GM18867 (cell line): Measurements from ENCODE around the gene MGAT3.

Experiments
- ATAC-seq: cut with Tn5 transposase; IDR thresholded peaks from one replicate; pipeline ENCODE4 v1.9.1; 2021; ENCODE audit warnings: mild to moderate bottlenecking, moderate library complexity; ENCODE audit not compliant: unreplicated experiment

MGAT3 gene

GRCh38 chr22:39469681-39470450, 13.1 kb downstream of the MGAT3 start:
- ATAC-seq: no peak

- ATAC-seq: no peak
Observed at GRCh38 chr22:39470451-39471291, 13.9 kb downstream of the MGAT3 start.

GRCh38 chr22:39471381-39472141, 14.7 kb downstream of the MGAT3 start:
- ATAC-seq: no peak

- no peak for ATAC-seq
Observed at GRCh38 chr22:39472570-39473556, 16.1 kb downstream of the MGAT3 start.

GRCh38 chr22:39473851-39474250, 17.0 kb downstream of the MGAT3 start:
- ATAC-seq: no peak

- no peak for ATAC-seq
Observed at GRCh38 chr22:39474351-39475111, 17.7 kb downstream of the MGAT3 start.

GRCh38 chr22:39475337-39475736, 18.5 kb downstream of the MGAT3 start:
- no peak for ATAC-seq

DNA sequence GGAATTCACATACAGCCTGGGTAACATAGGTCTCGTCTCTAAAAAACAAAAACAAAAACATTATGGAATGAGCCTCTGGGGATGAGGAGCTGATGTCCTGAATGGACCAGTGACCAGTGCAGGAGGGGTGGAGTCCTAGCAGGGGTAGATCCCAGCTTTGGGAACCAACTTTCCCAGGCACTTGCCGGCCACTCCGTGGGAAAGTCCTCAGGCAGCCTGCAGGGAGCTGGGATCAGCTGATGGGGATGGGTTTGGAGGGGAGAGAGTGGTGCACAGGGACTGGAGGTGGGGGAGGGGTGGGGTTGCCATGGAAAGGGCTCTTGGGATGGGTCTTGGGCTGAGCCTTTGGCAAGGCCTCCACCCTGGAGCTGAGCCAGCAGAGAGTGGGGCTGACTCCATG, 19.1 kb downstream of the MGAT3 start:
- ATAC-seq: no peak

DNA sequence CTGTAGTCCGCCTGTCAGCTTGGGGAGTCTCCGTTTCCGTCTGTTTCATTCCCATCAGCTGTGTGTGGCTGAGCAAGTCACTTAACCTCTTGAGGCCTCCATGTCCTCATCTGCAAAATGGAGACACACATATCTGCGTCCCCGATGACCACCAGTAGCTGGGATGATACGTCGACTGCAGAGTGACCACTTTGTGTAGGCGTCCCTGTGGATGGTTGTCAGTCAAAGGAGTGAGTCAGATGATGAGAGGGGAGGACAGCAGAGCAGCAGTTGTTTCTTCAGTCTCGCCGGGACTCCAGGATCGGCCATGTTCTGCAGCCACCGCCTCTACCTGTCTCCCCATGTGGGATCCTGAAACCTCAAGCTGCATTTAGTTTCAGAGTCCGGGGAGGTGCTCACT, 19.9 kb downstream of the MGAT3 start:
- no peak for ATAC-seq

GRCh38 chr22:39477542-39477941, 20.7 kb downstream of the MGAT3 start:
- no peak for ATAC-seq

GRCh38 chr22:39478441-39478850, 21.6 kb downstream of the MGAT3 start:
- ATAC-seq: no peak

DNA sequence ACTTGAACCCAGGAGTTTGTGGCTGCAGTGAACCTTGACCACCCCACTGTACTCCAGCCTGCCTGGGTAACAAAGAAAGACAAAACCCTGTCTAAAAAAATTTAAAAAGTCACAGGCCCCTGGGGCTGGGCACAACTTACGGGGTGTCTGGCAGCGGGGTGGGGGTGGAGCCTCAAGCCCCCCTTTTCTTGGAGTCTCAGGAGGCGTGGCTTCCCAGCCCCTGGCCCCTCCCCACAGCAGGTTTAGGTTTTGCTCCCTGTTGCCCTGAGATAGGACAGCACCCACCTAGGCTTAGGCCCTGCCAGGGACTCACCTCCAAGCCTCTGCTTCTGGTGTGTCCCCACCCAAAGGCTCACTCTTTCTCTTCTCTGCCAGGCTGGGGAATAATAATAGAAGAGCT, 22.4 kb downstream of the MGAT3 start:
- ATAC-seq: no peak

DNA sequence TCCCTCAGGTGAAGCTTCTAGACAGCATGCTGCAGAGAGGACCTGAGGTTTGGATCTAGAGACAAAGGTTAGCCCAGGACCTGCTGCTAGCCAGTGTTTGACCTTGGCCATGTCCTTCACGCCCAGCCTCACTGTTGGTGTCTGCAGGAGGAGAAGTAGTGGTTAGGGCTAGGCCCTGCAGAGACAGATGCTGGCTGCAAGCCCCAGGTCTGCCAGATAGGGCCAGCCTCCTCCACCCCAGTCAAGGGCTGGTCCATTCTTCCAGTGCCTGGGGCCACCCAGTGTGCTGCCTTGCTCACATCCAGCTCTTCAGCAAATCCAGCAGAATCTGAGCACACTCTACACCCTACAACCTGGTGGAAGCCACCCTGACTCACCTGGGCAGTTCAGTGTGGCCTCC, 23.7 kb downstream of the MGAT3 start:
- ATAC-seq: no peak

DNA sequence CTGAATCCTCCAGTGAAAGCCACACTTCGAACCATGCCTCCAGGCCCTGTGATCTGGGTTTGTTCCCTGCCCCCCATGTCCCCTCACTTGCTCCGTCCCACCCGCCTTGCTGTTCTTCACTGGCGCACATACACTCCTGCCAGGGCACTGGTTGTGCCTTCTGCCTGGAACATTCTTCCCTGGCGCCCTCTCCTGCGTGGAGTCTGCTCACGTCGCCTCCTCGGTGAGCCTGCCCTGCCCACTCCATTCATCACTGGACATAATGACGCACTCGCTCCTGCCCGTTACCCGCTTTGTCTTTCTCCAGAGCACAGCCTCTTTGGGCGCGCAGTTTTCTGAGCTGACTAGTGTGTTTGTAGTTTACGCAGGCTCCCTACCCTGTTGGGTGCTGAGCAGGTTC, 24.2 kb downstream of the MGAT3 start:
- ATAC-seq: no peak

DNA sequence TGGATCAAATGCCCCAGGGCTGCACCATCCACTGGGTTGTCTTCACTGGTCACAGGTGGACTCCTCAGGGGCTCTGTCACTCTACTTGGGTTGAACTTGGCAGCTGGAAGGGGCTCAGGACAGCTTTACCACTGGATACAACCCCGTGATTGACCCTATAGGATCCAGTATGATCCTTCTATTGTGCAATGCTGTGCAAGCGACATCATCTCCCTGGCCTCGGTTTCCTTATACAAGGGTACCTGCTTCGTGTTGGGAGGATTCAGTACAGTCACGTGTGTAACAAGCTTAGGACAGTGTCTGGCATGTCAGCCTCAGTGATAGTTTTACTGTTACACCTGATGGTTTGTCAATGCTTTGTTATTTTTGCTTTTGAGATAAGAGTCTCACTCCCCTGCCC, 24.8 kb downstream of the MGAT3 start:
- ATAC-seq: no peak

GRCh38 chr22:39482768-39483167, 26.0 kb downstream of the MGAT3 start:
- no peak for ATAC-seq

- ATAC-seq: no peak
Observed at GRCh38 chr22:39486951-39487825, 30.4 kb downstream of the MGAT3 start.

- ATAC-seq: no peak
Observed at GRCh38 chr22:39487826-39488520, 31.2 kb downstream of the MGAT3 start.
